GM19324 (cell line): ENCODE results near the gene CFAP119.

ENCODE experiments used
- ATAC-seq: cut with Tn5 transposase; IDR thresholded peaks from one replicate; pipeline ENCODE4 v1.9.1; 2021; ENCODE audit warnings: mild to moderate bottlenecking, moderate library complexity; ENCODE audit not compliant: unreplicated experiment, low FRiP score

CFAP119 gene

GRCh38 chr16:30764086-30764485 lies 2.2 kb upstream of the CFAP119 start:
- no peak for ATAC-seq

GRCh38 chr16:30762991-30763725 lies 1.3 kb upstream of the CFAP119 start:
- ATAC-seq = no peak

GRCh38 chr16:30761427-30761927 lies 385 bp downstream of the CFAP119 start:
- ATAC-seq = peak; percentile 11

- no peak for ATAC-seq
Observed at GRCh38 chr16:30760577-30761426, 1.1 kb downstream of the CFAP119 start.

- ATAC-seq = no peak
Observed at GRCh38 chr16:30760001-30760559, 1.8 kb downstream of the CFAP119 start.

- no peak for ATAC-seq
Observed at GRCh38 chr16:30758988-30759491, 2.8 kb downstream of the CFAP119 start.

- ATAC-seq = no peak
Observed at GRCh38 chr16:30757316-30757715, 4.5 kb downstream of the CFAP119 start.

GRCh38 chr16:30756781-30757100 lies 5.1 kb downstream of the CFAP119 start:
- no peak for ATAC-seq

- ATAC-seq = no peak
Observed at GRCh38 chr16:30755955-30756780, 5.7 kb downstream of the CFAP119 start.

GRCh38 chr16:30753596-30753995 lies 8.3 kb downstream of the CFAP119 start:
- ATAC-seq = no peak

GRCh38 chr16:30750876-30751465 lies 10.9 kb downstream of the CFAP119 start:
- no peak for ATAC-seq

GRCh38 chr16:30750201-30750600 lies 11.7 kb downstream of the CFAP119 start:
- ATAC-seq = no peak

GRCh38 chr16:30748634-30749445 lies 13.0 kb downstream of the CFAP119 start:
- peak; percentile 9 for ATAC-seq

- peak; percentile 97 for ATAC-seq
Observed at GRCh38 chr16:30747799-30748633, 13.8 kb downstream of the CFAP119 start, which contains the start of gene PHKG2. TSS of gene PHKG2 (plus strand) at chr16:30748425. CDS start at chr16:30748821, 396 bp downstream.

- ATAC-seq = no peak
Observed at GRCh38 chr16:30747331-30747730, 14.5 kb downstream of the CFAP119 start.

- no peak for ATAC-seq
Observed at GRCh38 chr16:30746638-30747175, 15.2 kb downstream of the CFAP119 start.

GRCh38 chr16:30745082-30745481 lies 16.8 kb downstream of the CFAP119 start:
- ATAC-seq = no peak

GRCh38 chr16:30744183-30744582 lies 17.7 kb downstream of the CFAP119 start:
- no peak for ATAC-seq
